D341Med (cell line): ENCODE results near the gene MATK.
"Not testable (repeated sequence)": the region's sequence is repeated elsewhere in the genome, so short reads cannot be mapped to it uniquely, and the experiment has no call there.

Source experiments
- DNase-seq: peaks from one replicate; pipeline ENCODE4 v3.0.0; 2012; ENCODE audit warnings: low spot score

MATK gene

GRCh38 chr19:3816148-3816547 is 30.0 kb upstream of the MATK start:
- not testable (repeated sequence) for DNase-seq

DNA sequence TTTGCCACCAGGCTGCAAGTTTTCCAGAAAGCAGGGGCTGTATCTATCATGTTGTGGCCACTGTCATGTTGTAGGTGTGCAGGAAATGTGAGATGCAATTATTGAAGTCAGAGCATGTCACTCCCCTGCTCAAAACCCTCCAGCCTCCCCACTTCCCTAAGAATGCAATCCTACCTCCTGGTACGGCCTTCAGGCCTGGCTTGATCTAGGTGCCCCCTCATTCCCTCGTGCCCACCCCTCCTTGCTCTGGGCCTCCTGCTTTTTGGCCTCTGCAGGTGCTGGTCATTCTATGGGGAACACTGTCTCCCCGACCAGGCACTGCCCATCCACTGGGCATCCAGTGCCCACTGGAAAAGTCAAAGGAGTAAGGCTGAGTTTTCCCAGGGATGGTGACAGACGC is 28.5 kb upstream of the MATK start:
- no peak for DNase-seq

DNA sequence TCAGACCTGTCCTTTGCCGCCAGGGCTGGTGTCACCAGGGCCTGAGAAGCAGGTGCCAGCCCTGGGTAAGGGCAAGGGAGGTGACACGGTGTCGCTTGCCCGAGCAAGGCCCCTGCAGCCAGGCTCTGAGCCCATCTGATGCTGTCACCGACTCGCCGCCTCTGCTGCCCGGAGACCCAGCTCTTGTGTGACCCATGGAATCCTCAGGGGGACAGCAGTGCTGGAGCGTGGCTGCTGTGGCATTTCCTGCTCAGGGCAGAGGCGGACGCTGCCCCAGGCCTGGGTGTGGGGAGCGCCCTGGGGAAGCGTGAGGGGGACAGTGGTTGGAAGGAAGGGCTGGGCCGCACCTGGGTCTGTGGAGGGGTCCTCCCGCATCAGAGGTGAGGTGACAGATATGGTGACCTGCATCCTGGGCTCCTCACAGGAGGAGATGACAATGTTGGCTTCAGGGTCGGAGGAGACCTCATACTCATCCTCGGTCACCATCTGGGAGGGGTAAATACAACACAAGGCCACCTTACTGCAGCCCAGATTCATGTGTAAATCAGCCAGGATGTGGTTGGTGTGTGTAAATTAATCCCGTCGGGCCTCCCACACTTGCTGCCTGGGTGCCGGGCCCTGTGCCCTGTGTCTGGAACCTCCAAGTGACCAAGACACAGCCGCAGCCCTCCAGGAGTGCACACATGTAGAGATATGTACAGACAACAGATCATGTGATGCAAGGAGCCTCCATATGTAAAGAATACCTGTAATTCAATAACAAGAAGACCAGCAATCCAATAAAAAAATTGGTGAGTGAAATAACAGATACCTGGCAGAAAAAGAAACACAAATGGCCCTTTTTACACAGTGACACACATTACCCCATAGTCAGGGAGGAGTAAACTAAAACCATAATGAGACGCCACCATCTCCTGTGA is 27.6 kb upstream of the MATK start:
- no peak for DNase-seq

DNA sequence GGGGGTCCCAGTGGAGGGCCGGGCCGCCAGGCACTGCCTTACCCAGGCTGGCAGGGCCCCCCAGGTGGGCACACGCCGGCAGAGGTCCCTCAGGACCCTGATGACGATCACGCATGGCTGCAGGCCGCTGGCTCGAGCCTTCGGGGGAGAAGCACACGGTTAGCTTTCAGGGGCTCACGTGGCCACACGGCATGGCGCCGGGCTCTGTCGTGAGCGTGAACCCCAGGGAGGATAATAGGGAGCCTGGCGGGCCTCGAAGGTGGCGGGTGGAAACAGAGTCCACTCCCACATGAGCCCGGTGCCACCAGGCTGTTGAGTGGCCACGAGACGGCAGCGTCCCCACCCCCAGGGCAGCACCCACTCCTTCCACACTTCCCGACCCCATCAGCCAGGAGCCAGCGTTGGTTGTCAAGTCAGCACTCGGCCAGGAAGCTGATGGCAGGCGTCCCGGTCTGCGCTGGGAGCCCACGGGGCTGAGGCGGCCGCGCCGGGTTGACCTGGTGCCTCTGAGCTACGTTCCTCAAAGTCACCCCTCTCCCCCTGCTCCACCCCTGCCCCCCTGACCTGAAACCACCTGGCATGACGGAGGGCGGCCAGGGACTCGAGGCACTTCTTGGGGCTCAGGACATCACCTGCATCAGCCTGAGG is 24.7 kb upstream of the MATK start:
- DNase-seq, result no peak

- no peak for DNase-seq
These were observed 23.9 kb upstream of the MATK start for GRCh38 chr19:3809881-3810707.

DNA sequence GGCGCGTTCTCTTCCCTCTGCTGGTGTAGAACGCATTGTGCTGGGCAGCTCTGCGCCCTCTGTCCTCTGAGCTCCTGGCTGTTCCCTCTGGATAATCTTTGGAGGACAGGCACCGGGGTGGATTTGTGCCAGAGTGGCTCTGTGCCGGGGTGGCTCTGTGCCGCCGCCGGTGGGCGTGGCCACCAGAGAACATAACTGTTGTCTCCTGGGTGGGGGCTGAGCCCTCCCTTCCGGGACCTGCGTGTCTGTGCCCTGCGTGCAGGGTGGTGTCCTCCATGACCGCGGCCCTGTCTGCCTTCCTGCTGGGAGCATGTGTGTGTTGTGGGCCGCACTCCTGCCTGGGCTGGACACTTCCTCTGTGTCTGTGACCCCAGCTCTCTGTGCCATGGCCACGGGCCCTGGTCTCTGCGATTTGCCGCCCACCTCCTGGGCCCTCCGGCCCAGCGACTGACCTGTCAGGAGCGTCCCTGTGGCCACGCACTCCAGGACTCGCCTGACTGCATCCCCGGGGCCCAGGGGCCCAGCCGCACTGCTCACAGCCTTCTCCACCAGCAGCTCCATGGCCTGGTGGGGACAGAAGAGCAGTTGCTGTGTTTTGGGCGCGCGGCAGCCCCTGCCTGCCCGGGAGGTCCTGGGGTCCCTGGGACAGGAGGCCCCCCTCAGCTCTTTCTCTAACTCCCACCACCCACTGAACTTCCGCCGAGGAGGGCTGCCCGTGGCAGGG is 22.4 kb upstream of the MATK start:
- no peak for DNase-seq

GRCh38 chr19:3807574-3808354 is 21.6 kb upstream of the MATK start:
- DNase-seq, result no peak

- DNase-seq, result no peak
These were observed 20.9 kb upstream of the MATK start for GRCh38 chr19:3807131-3807480.

DNA sequence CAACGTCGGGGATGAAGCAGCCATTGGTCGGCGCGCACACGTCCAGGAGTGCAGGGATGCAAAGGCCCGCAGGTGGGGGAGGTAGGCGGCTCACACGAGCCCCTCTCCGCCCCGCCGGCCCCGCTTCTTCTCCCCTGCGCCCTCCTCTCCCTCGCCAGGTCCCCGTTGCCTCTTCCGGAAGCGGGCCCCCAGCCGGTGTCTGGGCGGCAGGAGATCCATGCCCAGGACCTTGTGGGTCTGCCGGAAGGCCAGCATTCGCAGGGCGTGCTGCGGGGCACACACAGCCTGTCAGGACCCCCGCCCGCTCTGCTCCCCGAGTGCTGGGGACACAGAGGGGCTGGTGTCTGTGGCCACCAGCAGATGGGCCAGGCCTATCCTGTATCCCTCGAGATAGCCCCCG is 19.7 kb upstream of the MATK start:
- DNase-seq, result no peak

GRCh38 chr19:3804429-3804828 is 18.2 kb upstream of the MATK start:
- DNase-seq, result no peak

GRCh38 chr19:3803986-3804385 is 17.8 kb upstream of the MATK start:
- no peak for DNase-seq

DNA sequence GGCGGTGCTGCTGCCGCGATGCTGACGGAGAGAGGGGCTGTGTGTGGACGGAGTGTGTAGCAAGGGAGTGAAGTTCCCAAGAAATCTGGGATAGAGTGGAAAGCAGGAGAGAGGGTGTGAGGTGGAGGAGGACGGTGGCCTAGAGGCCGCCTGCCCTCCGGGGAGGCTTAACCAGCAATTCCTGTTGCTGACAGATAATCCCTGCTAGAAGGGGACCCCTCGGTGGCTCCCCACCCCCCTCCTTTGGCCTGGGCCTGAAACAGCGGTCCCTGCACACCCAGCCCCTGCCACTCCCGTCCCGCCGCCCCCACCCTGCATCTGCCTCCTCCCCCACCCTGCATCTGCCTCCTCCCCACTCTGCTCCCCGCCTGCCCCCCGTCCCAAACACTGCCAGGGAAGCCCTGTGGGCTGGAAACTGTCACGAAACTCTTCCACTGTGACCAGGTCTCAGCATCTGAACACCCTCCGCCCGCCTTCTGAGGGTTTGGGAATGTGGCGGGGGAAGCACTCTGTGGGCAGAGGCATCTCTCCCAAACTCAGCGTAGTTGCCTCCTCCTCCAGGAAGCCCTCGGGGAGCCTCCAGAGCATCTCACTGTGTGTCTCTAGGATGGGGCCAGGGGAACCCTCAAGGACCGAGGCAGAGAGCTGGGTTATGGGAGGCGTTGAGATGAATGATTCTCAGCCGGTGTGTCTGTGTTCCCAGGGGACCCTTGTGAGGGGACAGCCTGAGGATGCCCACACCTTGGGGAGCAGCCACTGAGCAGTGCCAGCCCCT is 17.1 kb upstream of the MATK start:
- no peak for DNase-seq

DNA sequence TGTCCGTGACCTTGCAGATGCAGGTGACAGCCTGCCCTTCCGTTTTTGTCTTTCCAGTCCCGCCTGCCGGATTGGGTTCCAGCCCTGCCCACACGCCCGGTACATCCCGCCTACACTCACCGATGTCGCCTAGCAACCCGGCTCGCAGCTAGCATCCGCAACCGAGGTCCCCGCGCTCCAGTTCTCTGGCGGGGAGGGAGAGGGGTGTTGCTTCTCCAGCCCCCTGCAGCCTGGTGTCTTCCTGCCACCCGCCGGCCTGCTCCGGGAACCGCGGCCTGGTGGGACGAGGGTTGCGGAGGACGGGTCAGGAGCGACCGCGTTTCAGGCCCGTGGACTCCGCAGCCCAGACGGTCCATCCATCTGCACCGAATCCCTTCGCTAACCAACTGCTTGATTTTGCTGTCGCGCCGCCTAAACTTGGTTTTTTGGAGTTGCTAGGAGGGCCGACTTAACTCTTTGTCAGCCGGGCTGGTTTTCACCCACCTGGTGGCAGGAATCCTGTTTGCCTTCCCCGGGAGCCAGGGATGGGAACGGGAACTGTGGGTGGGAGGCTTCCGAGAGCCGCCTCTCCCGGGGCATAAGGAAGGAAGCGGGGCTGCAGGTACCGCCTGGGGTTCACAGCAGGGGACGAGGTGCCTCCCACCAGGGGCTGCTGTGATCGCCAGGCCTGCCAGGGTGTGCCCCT is 15.4 kb upstream of the MATK start:
- DNase-seq, result peak; percentile 56

DNA sequence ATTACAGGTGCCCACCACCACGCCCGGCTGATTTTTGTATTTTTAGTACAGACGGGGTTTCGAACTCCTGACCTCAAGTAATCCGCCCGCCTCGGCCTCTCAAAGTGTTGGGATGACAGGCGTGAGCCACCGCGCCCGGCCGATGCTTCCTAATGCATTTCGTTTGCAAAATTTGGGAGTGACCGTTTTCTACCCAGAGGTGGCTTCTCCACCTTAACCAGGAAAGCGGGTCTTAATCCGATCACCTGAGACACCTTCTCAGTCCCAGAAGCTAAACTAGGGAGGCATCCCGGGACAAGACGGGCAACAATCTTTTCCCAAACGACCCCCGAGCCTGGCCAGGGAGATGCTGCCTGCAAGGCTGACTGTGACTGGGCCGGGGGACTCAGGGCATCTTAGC is 14.8 kb upstream of the MATK start:
- no peak for DNase-seq

GRCh38 chr19:3798137-3798536 is 12.0 kb upstream of the MATK start:
- no peak for DNase-seq

DNA sequence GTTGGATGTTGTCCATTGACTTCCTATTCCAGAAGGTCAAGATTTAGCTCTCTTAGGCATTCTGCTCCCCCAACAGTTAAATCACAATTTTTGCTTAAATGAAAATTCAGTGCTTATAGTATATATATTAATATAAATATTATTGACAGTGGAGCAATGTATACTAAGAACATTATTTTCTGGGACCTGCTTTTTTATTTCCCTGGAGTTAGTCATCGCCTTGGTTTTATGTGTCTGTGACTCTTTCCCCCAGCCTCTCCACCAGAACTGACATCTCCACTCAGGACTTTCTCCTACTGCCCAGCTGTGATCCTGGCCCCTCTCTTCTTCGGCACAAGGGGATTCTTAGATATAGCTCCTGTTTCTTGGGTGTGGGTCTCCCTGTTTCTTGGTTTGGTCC is 10.2 kb upstream of the MATK start:
- DNase-seq, result no peak

DNA sequence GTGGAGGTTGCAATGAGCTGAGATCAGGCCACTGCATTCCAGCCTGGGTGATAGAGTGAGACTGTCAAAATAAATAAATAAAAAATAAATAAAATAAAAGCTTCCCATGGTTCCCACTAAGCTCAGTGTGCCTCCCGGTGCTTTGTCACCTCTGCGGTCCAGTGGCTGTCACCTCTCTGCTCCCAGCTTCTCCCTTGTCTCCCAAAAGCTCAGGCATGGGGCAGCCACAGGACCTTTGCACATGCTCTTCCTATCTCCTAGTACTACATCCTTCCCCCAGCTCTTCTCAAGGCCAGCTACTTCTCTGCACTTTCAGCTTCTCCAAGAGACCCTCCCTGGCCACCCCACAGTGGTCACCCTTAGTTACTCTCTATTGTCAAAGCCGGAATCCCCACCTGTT is 7.6 kb upstream of the MATK start:
- no peak for DNase-seq

- no peak for DNase-seq
These were observed 5.9 kb upstream of the MATK start for GRCh38 chr19:3792114-3792513.

DNA sequence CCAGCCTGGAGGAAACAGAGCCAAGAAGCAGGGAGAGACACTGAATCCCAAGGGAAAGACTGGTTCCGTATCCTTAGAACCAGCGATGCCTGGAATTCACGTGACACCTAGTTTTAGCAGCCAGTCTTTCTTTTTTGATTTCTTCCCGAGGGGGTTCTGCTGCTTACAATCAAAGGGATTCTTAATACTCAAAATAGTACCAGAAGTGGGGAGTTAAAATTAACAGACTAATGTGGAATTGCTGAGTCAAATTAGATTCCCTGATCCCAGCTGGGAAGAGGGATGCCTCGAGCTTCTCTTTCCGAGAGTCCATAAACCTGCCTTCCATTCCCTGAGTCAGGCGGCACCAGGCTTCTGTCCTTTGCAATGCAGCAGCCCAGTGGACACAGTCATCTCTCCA is 4.8 kb upstream of the MATK start:
- no peak for DNase-seq

DNA sequence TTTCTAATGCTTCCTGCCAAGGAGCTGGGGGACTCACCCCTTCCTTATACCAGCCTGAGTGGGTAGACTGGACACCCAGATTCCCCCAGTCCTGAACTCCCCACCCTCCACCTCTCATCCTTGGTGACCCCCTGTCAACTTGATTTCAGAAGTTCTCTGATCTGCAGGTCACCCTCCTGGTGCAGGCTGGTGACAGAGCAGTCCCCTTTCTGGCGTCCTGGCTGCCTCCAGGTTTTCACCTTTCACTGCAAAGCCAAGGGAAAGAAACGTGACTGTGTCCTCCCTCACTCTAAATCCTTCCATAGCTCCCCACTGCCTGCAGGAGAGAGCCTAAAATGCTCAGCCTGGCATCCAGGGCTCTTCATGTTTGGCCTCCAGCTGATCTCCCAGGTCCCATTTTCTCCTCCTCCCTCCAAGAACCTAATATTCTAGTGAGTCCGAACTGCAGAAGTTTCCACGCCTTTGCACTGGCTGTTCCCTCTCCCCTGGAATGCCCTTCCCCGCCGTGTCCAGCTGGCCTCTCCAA is 4.1 kb upstream of the MATK start:
- no peak for DNase-seq
